RWPE2 (cell line): ENCODE data around the gene P2RX6.

Experiments
- ATAC-seq: fragments of 200-7000 bp; cut with Tn5 transposase; 3 replicates; pipeline ENCODE4 v1.9.1; 2021; ENCODE audit warnings: low read depth
- DNase-seq: peaks from one replicate; pipeline ENCODE4 v3.0.0-alpha.2; 2020; ENCODE audit warnings: low spot score
- H3K27ac ChIP-seq: fragments of 450-650 bp; 2 replicates; pipeline ENCODE4 v1.5.1; 2017; ENCODE audit warnings: mild to moderate bottlenecking; ENCODE audit not compliant: poor library complexity, severe bottlenecking
- H3K27me3 ChIP-seq: fragments of 250-450 bp; sonication (Bioruptor Pico); 2 replicates; pipeline ENCODE4 v1.5.1; 2021; ENCODE audit warnings: mild to moderate bottlenecking, moderate library complexity; ENCODE audit not compliant: insufficient read depth, poor library complexity, severe bottlenecking
- H3K36me3 ChIP-seq: fragments of 250-450 bp; sonication (Bioruptor Pico); 2 replicates; pipeline ENCODE4 v1.5.1; 2020; ENCODE audit warnings: low read depth, mild to moderate bottlenecking, moderate library complexity
- H3K4me1 ChIP-seq: fragments of 250-450 bp; sonication (Bioruptor Pico); 2 replicates; pipeline ENCODE4 v1.5.1; 2021; ENCODE audit warnings: mild to moderate bottlenecking, moderate library complexity; ENCODE audit not compliant: insufficient read depth, poor library complexity, severe bottlenecking
- H3K4me3 ChIP-seq: fragments of 250-450 bp; sonication (Bioruptor Pico); 2 replicates; pipeline ENCODE4 v1.5.1; 2021; ENCODE audit warnings: mild to moderate bottlenecking, moderate library complexity; ENCODE audit not compliant: severe bottlenecking
- H3K9me3 ChIP-seq: fragments of 250-450 bp; sonication (Bioruptor Pico); 2 replicates; pipeline ENCODE4 v1.5.1; 2021; ENCODE audit warnings: mild to moderate bottlenecking, moderate library complexity; ENCODE audit not compliant: severe bottlenecking
- CTCF ChIP-seq: fragments of 450-650 bp; IDR thresholded peaks from one replicate; pipeline ENCODE4 v1.5.1; 2017; ENCODE audit warnings: mild to moderate bottlenecking, moderate library complexity; ENCODE audit not compliant: poor library complexity, severe bottlenecking

The P2RX6 gene

GRCh38 chr22:20980938-20981722, 33.8 kb upstream of the P2RX6 start:
- Histone ChIP-seq H3K9me3 (no peaks in the 10 kb centered on the region), H3K4me3 (peak overlapping the region; percentile 84), H3K27me3 (no peaks in the 10 kb centered on the region), H3K4me1 (no peaks in the 10 kb centered on the region), H3K27ac (peak overlapping the region; percentile 58), H3K36me3 (peaks cover 20% of the 10 kb centered on the region)
- TF ChIP-seq CTCF = no peak
- no peak for DNase-seq
- ATAC-seq = no peak

GRCh38 chr22:20981787-20982562, 33.0 kb upstream of the P2RX6 start, which contains the start of gene LZTR1:
Gene LZTR1, plus strand, starts transcription at chr22:20982297. Its CDS starts 75 bp downstream, at chr22:20982372.
- ATAC-seq = peak; percentile 91
- H3K4me1 ChIP-seq = no peaks in the 10 kb centered on the region
- H3K36me3 ChIP-seq = peaks cover 27% of the 10 kb centered on the region
- H3K27ac ChIP-seq = peak within 1 kb of the TSS; percentile 58
- H3K9me3 ChIP-seq = no peaks in the 10 kb centered on the region
- no peaks in the 10 kb centered on the region for H3K27me3 ChIP-seq
- no peak for DNase-seq
- TF ChIP-seq CTCF = peak; percentile 63
- H3K4me3 ChIP-seq = peak within 1 kb of the TSS; percentile 84

GRCh38 chr22:20982563-20982882, 32.4 kb upstream of the P2RX6 start:
- H3K4me1 ChIP-seq = no peaks in the 10 kb centered on the region
- no peaks in the 10 kb centered on the region for H3K9me3 ChIP-seq
- H3K36me3 ChIP-seq = peaks cover 27% of the 10 kb centered on the region
- no peaks in the 10 kb centered on the region for H3K27me3 ChIP-seq
- ATAC-seq (peak; percentile 35), DNase-seq (no peak)
- peak overlapping the region; percentile 84 for H3K4me3 ChIP-seq
- TF ChIP-seq CTCF = no peak
- H3K27ac ChIP-seq = peak overlapping the region; percentile 58

GRCh38 chr22:20983081-20983771, 31.7 kb upstream of the P2RX6 start:
- no peaks in the 10 kb centered on the region for H3K27me3 ChIP-seq
- H3K4me3 ChIP-seq = peak overlapping the region; percentile 84
- no peak for TF ChIP-seq CTCF
- no peak overlapping the region for H3K27ac ChIP-seq
- H3K9me3 ChIP-seq = no peaks in the 10 kb centered on the region
- DNase-seq = no peak
- H3K36me3 ChIP-seq = peaks cover 30% of the 10 kb centered on the region
- H3K4me1 ChIP-seq = no peaks in the 10 kb centered on the region
- no peak for ATAC-seq
